NCI-H1105 (cell line): ENCODE data around the gene MARCHF9.

Experiments used
- DNase-seq: peaks from one replicate; lab custom pipeline; 2025; lab: John Stamatoyannopoulos, UW

Gene MARCHF9

DNA sequence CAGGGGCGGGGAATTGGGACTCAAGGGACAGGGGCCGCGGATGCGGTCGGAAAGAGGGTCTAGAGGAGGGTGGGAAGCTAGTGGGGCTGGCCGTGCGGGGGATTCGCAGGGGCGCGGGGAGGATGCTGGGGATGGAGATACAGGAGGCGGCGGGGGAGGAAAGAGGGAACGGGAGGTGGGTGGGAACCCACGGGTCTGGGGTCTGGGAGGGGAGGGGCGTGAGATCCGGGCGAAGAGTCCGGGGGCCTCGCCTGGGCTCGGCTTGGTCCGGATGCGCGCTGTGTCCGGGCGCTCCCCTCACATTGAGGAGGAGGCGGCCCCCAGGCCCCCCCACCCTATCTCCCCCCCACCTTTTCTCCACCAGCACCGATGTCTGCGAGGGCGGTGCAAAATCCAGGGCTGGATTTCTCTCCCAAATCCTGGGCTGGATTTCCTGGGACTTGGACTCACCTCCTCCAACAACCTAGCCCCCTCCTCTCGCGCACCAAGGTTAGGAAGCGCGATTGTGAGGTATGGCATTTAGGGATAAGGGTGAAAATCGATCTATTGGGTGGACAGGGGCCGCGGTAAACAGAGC, 16.2 kb upstream of the MARCHF9 start, which contains the start of gene AGAP2:
Gene AGAP2 (minus strand): TSS at position 82 of the 577 bp plus-strand sequence. CDS start 496 bp downstream, outside the sequence.
- peak; percentile 35 for DNase-seq

- DNase-seq: no peak
Measured at GRCh38 chr12:57739387-57739786, 15.5 kb upstream of the MARCHF9 start.

GRCh38 chr12:57739914-57740538, 14.9 kb upstream of the MARCHF9 start:
- DNase-seq: no peak

- no peak for DNase-seq
Measured at GRCh38 chr12:57740656-57741412, 14.1 kb upstream of the MARCHF9 start.

- DNase-seq: no peak
Measured at GRCh38 chr12:57741413-57741789, 13.5 kb upstream of the MARCHF9 start.

GRCh38 chr12:57741844-57742738, 12.8 kb upstream of the MARCHF9 start:
- DNase-seq: no peak

- no peak for DNase-seq
Measured at GRCh38 chr12:57743769-57744168, 11.1 kb upstream of the MARCHF9 start.

GRCh38 chr12:57744194-57744776, 10.6 kb upstream of the MARCHF9 start:
- no peak for DNase-seq

- DNase-seq: peak; percentile 89
Measured at GRCh38 chr12:57744777-57745484, 10.0 kb upstream of the MARCHF9 start, which contains the start of gene TSPAN31. TSPAN31 (plus strand) TSS chr12:57745039; CDS start chr12:57745155, 116 bp downstream.

- no peak for DNase-seq
Measured at GRCh38 chr12:57745485-57745881, 9.4 kb upstream of the MARCHF9 start.

GRCh38 chr12:57746025-57746424, 8.9 kb upstream of the MARCHF9 start:
- no peak for DNase-seq

DNA sequence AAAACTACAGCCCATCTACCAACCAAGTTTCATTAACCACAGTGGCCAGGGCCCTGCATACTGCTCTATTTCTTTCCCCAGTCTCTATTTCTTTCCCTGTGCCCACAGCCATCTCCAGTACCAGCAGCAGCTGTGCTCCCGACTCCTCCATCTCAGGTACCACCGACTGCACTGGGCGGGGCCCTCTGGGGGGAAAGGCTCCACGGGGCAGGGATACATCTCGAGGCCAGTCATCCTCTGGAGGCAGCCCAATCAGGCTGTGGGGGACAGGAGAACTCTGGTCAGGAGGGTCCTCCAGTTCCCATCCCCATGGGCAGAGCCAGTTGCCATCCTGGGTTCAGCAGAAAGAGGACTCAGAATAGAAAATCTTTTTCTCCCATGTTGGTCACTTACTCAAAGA, 5.8 kb upstream of the MARCHF9 start:
- no peak for DNase-seq

DNA sequence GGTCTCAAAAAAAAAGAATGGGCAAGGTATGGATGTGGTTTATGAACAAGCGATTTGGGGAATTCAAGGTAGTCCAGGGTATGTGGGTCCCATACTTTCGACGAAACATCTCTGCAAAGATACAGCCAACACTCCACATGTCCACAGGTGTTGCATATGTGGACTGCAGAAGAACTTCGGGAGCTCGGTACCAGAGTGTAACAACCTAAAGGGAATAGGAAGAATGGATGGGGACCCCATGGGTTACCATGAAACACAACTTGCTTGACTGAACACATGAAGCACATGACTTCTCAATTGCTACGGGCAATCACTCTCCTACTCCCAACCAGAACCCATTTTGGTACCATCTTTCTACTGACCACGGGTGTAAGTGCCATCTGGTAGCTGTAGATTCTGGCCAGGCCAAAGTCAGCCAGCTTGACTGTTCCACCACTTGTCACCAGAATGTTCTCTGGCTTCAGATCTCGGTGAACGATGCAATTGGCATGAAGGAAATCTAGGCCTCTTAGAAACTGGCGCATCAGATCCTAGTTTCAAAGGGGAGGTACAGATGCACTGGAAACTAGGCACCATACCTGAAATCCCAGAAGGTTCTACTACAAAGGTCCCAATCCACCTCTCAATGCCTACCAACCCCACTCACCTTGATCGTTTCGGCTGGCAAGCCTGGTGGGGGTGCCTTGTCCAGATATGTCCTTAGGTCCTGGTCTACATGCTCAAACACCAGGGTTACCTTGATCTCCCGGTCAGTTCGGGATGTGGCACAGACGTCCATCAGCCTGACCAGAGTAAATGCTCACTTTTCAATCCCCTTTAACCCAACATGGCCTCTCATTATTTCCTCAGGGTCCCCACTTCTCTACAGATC, 4.1 kb upstream of the MARCHF9 start:
- DNase-seq: no peak

DNA sequence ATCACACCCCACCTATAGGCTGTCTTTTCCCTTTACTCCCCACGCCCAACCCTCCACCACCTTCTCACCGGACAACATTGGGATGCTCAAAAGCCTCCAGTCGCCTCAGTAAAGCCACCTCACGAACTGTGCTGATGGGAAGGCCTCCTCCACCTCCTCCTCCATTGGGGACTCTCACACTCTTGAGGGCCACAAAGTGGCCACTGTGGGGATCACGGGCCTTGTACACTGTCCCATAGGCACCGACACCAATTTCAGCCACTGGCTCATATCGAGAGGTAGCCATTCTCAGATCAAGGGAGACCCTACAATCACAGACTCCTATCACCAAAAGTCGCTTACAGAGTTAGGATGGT, 3.5 kb upstream of the MARCHF9 start:
- no peak for DNase-seq

GRCh38 chr12:57751788-57752667, 2.9 kb upstream of the MARCHF9 start, which contains the start of gene CDK4:
CDK4 (minus strand) TSS chr12:57752310; CDS start chr12:57751717, 593 bp downstream.
- peak; percentile 98 for DNase-seq

DNA sequence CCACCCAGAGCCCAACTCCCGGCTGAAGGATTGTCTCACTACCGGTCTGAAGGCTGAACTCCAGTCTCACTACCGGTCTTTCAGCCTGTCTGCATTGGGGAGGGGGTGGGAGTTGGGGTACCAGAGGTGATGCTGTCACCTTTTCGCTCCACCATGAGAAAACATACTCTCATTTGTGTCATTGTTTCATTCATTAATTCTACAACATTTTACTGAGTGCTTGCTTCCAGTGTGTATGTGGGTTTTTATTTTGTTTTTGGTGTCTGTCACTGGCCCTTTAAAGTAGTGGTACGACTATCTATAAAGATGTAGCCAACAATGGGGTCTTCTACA, 2.3 kb upstream of the MARCHF9 start:
- no peak for DNase-seq

GRCh38 chr12:57753756-57754337, 1.1 kb upstream of the MARCHF9 start:
- DNase-seq: no peak

- DNase-seq: no peak
Measured at GRCh38 chr12:57755194-57755453, 221 bp downstream of the MARCHF9 start.
